ENCODE data around the gene OAT.
"Not testable (repeated sequence)": the region's sequence is repeated elsewhere in the genome, so short reads cannot be mapped to it uniquely, and the experiment has no call there.

The OAT gene

DNA sequence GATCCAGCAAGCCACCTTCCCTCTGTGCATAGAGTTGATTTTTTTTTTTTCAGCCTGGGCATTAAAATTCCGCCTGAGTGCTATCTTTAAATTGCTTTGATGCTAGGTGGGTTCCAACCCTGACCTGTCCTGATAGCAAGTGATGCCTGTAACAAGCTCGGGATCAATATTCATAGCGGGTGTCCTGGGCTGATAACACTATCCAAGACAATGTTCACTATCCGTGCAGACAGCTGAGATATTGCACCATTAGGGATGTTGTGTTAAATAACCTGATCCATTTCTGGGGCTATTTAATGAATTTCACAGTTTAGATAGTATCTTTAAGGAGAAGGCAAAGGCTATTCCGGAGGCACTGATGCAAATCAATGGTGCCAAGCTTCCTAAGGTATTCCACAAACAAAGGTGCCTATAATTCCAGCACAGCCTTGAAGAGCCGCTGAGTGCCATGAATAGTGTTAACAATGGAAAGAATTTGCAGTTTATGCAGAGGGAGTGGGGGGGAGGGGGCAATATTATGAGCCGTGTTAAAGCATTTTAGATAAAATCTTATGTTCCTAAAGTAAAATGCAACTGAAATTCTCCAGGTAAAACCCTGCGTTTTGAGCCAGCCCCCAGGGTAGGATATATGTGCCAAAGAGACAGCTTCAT lies 35.4 kb upstream of the OAT start:
- Mint-ChIP-seq H3K36me3 (no peaks in the 10 kb centered on the region), H3K9me3 (no peaks in the 10 kb centered on the region), H3K4me3 (no peak overlapping the region), H3K4me1 (peaks cover 7 to 18% of the 10 kb centered on the region in 2 donors), H3K27me3 (peaks cover 76 to 85% of the 10 kb centered on the region in 2 donors), H3K27ac (no peak overlapping the region)
- ATAC-seq (replicated peaks) (no peak), DNase-seq (no peak)

GRCh38 chr10:124451276-124451675 lies 32.6 kb upstream of the OAT start:
- no peaks in the 10 kb centered on the region for H3K36me3 Mint-ChIP-seq
- peaks cover 20 to 40% of the 10 kb centered on the region in 2 donors for H3K4me1 Mint-ChIP-seq
- H3K4me3 Mint-ChIP-seq = peak overlapping the region; percentile 23 to 35
- H3K27me3 Mint-ChIP-seq = peaks cover 84 to 92% of the 10 kb centered on the region in 2 donors
- ATAC-seq (replicated peaks) (no peak), DNase-seq (no peak)
- no peak overlapping the region for H3K27ac Mint-ChIP-seq
- H3K9me3 Mint-ChIP-seq = no peaks in the 10 kb centered on the region

DNA sequence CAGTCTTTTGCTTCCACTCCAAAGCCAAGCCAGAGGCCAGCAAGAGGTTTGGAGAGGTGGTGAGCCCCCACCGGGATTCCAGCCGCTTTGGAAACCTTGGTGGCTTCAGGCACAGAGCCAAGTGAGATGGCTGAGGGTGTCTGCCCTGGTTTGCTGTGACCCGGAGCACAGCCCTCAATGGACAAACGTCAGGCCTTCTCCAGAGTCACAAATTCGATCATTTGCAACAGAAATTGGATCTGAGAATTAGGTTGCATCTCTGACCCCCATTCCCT lies 32.0 kb upstream of the OAT start:
- H3K36me3 Mint-ChIP-seq = no peaks in the 10 kb centered on the region
- peaks cover 84 to 92% of the 10 kb centered on the region in 2 donors for H3K27me3 Mint-ChIP-seq
- no peak for ATAC-seq (replicated peaks)

GRCh38 chr10:124450012-124450782 lies 31.5 kb upstream of the OAT start, which contains the start of gene NKX1-2:
Gene NKX1-2 (minus strand): TSS chr10:124450035. CDS start chr10:124449943, 92 bp downstream.
- ATAC-seq (replicated peaks) (peak; percentile 23 to 29), DNase-seq (no peak)
- peaks cover 83 to 92% of the 10 kb centered on the region in 2 donors for H3K27me3 Mint-ChIP-seq
- H3K27ac Mint-ChIP-seq = peak within 1 kb of the TSS; percentile 42
- H3K4me1 Mint-ChIP-seq = peaks cover 20 to 40% of the 10 kb centered on the region in 2 donors
- H3K36me3 Mint-ChIP-seq = no peaks in the 10 kb centered on the region
- no peaks in the 10 kb centered on the region for H3K9me3 Mint-ChIP-seq
- H3K4me3 Mint-ChIP-seq = peak within 1 kb of the TSS; percentile 75 to 78

More for the DNA sequence above, 32.0 kb upstream of the OAT start:
- no peak for DNase-seq
- Mint-ChIP-seq H3K27ac (no peak overlapping the region), H3K4me3 (peak overlapping the region; percentile 23 to 35), H3K9me3 (no peaks in the 10 kb centered on the region), H3K4me1 (peaks cover 20 to 40% of the 10 kb centered on the region in 2 donors)

GRCh38 chr10:124449170-124450011 lies 30.7 kb upstream of the OAT start:
- DNase-seq (no peak), ATAC-seq (replicated peaks) (peak in 1 of 2 donors; percentile 23)
- Mint-ChIP-seq H3K36me3 (no peaks in the 10 kb centered on the region), H3K9me3 (no peaks in the 10 kb centered on the region), H3K4me1 (peaks cover 20 to 40% of the 10 kb centered on the region in 2 donors), H3K27ac (peak overlapping the region; percentile 42), H3K27me3 (peaks cover 82 to 92% of the 10 kb centered on the region in 2 donors), H3K4me3 (peak overlapping the region; percentile 71 to 78)

DNA sequence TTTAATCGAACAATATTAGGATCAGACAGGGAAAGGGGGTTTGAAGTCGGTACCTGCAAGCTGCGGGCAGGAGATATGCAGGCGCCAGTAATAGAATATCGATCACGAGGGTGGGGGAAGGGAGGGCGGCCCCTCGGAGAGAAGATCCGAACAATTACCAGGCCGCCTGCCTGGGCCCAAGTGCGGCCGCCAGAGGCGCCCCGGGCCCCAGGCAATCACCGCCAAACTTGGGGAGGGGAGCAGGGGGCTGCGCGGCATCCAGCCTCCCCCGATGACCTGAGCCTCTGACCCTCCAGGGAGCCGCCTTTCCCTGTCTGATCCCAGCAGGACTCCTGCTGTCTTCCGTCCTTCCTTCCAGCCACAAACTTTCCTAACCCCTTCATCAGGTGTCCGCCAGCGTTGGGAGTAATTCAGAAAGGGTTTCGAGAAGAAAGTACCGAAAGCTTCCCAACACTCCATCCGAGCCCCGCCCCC lies 30.0 kb upstream of the OAT start:
- ATAC-seq (replicated peaks) (no peak), DNase-seq (no peak)
- Mint-ChIP-seq H3K27ac (peak overlapping the region; percentile 42), H3K9me3 (no peaks in the 10 kb centered on the region), H3K4me1 (peaks cover 20 to 40% of the 10 kb centered on the region in 2 donors), H3K36me3 (no peaks in the 10 kb centered on the region), H3K4me3 (peak overlapping the region; percentile 71 to 78), H3K27me3 (peaks cover 80 to 86% of the 10 kb centered on the region in 2 donors)

- peak overlapping the region; percentile 90 for H3K27ac Mint-ChIP-seq
- ATAC-seq (replicated peaks) (peak in 1 of 2 donors; percentile 38), DNase-seq (no peak)
- peaks cover 84 to 86% of the 10 kb centered on the region in 2 donors for H3K27me3 Mint-ChIP-seq
- no peaks in the 10 kb centered on the region for H3K36me3 Mint-ChIP-seq
- peak overlapping the region; percentile 78 to 79 for H3K4me3 Mint-ChIP-seq
- no peaks in the 10 kb centered on the region for H3K9me3 Mint-ChIP-seq
- H3K4me1 Mint-ChIP-seq = peaks cover 20 to 40% of the 10 kb centered on the region in 2 donors
Measured at GRCh38 chr10:124447751-124448466, 29.2 kb upstream of the OAT start.

DNA sequence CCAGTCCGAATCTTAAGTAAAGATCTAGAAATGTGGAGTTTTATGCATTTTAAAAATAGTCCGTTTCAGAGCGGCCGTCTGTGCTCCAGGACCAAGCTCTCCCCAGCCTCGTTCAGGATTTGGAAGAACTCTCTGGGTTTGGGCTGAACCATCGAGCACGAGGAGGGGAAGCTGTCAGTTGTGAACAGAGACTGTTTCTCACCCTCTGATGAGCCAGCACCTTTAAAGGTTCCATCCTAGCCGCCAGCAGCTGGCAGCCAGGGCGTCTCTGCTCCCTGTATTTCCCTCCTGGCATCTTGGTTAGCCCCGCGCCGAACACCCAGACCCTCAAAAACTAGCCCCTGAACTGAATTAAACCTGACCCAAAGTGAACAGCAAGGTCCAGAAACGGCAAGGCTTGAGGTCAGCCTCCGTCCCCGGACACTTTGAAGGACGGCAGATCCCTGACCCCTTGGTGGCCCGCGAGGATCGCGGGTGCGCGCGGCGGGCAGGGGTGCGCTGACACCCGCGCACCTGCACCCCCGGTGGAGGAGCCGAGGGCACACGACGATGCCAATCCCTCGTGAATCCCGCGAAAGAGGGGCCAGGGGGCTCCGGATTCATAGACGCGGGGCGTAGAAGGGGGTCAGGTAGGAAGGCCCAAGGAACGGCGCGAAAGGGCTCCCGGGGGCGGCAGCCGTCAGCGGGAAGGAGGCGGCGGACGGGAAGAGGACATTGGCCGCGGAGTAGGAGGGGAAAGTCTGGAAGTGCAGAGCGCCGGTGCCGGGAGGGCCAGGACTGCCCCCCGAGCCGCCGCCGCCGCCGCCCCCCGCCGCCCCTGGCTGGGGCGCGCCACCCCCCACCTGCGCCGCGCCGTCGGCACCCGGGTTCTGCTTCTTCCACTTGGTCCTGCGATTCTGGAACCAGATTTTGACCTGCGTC lies 28.4 kb upstream of the OAT start:
- Mint-ChIP-seq H3K4me1 (peaks cover 20 to 40% of the 10 kb centered on the region in 2 donors), H3K36me3 (no peaks in the 10 kb centered on the region), H3K27me3 (peaks cover 82 to 86% of the 10 kb centered on the region in 2 donors), H3K4me3 (peak overlapping the region; percentile 63 to 67), H3K9me3 (no peaks in the 10 kb centered on the region), H3K27ac (peak overlapping the region; percentile 20)
- ATAC-seq (replicated peaks) (no peak), DNase-seq (no peak)

DNA sequence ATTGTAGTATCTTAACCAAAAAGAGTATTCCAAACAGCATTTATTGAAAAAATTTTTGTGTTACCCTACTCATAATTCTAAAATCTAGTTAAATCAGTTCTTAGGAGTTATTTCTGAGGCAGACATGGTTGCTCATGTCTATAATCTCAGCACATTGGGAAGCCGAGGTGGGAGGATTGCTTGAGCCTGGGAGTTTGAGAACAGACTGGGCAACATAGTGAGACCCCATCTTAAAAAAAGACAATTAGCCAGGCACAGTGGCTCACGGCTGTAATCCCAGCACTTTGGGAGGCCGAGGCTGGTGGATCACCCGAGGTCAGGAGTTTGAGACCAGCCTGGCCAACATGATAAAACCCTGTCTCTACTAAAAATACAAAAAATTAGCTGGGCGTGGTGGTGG lies 23.0 kb upstream of the OAT start:
- H3K9me3 Mint-ChIP-seq; H3K27ac Mint-ChIP-seq; H3K4me1 Mint-ChIP-seq; H3K36me3 Mint-ChIP-seq; H3K4me3 Mint-ChIP-seq; DNase-seq; ATAC-seq (replicated peaks): not testable (repeated sequence)
- peaks cover 46 to 50% of the 10 kb centered on the region in 2 donors for H3K27me3 Mint-ChIP-seq

GRCh38 chr10:124436191-124436638 lies 17.5 kb upstream of the OAT start:
- Mint-ChIP-seq H3K27ac (no peak overlapping the region), H3K4me1 (peaks cover 0 to 1% of the 10 kb centered on the region in 2 donors), H3K27me3 (peaks cover 12 to 20% of the 10 kb centered on the region in 2 donors), H3K9me3 (no peaks in the 10 kb centered on the region), H3K4me3 (no peak overlapping the region), H3K36me3 (no peaks in the 10 kb centered on the region)
- DNase-seq = no peak
- ATAC-seq (replicated peaks) = peak in 1 of 2 donors; percentile 47

DNA sequence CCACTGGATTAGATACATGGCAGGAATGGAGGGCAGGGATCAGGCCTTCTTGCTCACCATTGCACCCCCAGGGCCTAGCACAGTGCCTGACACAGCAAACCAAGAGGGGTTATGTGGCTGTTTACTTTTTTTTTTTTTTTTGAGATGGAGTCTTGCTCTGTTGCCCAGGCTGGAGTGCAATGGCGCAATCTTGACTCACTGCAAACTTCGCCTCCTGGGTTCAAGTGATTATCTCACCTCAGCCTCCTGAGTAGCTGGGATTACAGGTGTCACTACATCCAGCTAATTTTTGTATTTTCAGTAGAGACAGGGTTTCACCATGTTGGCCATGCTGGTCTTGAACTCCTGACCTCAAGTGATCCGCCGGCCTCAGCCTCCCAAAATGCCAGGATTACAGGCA lies 17.0 kb upstream of the OAT start:
- ATAC-seq (replicated peaks); H3K4me3 Mint-ChIP-seq; H3K36me3 Mint-ChIP-seq; DNase-seq; H3K9me3 Mint-ChIP-seq; H3K4me1 Mint-ChIP-seq; H3K27ac Mint-ChIP-seq: not testable (repeated sequence)
- H3K27me3 Mint-ChIP-seq = peaks cover 12 to 18% of the 10 kb centered on the region in 2 donors

- Mint-ChIP-seq H3K36me3 (no peaks in the 10 kb centered on the region), H3K4me1 (peaks cover 0 to 1% of the 10 kb centered on the region in 2 donors), H3K4me3 (no peak overlapping the region), H3K27me3 (peaks cover 12 to 29% of the 10 kb centered on the region in 2 donors), H3K27ac (no peak overlapping the region), H3K9me3 (no peaks in the 10 kb centered on the region)
- DNase-seq = no peak
- no peak for ATAC-seq (replicated peaks)
Measured at GRCh38 chr10:124433461-124433860, 14.7 kb upstream of the OAT start.

DNA sequence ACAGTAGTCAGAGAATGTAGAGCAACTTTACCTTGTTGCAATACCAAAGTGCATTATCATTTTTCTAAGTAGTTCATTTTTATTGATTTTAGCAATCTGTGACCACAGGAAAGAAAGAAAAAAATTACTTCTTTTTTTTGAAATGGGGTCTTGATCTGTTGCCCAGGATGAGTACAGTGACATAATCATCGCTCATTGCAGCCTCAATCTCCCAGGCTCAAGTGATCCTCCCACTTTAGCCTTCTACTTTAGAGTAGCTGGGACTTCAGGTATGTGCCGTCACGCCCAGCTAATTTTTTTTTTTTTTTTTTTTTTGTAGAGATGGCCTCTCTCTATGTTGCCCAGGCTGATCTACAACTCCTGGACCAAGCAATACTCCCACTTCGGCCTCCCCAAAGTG lies 11.4 kb upstream of the OAT start:
- no peaks in the 10 kb centered on the region for H3K36me3 Mint-ChIP-seq
- H3K9me3 Mint-ChIP-seq = no peaks in the 10 kb centered on the region
- no peak overlapping the region for H3K4me3 Mint-ChIP-seq
- H3K4me1 Mint-ChIP-seq = no peaks in the 10 kb centered on the region
- ATAC-seq (replicated peaks) (no peak), DNase-seq (no peak)
- no peak overlapping the region for H3K27ac Mint-ChIP-seq
- peaks cover 21 to 44% of the 10 kb centered on the region in 2 donors for H3K27me3 Mint-ChIP-seq
